Brain microvascular endothelial cell (primary cell): Measurements from ENCODE around the gene MINK1.
A peak's percentile ranks its signal among the peaks of the same experiment; 100 is the strongest.

Experiments
- DNase-seq: peaks from one replicate; pipeline ENCODE4 v3.0.0-alpha.2; 2020
- H3K27ac ChIP-seq: fragments of 250-450 bp; sonication (Bioruptor Pico); 2 replicates; pipeline ENCODE4 v1.5.1; 2020; ENCODE audit warnings: mild to moderate bottlenecking, moderate library complexity
- H3K27me3 ChIP-seq: fragments of 250-450 bp; sonication (Bioruptor Pico); replicated peaks from 2 replicates; pipeline ENCODE4 v1.5.1; 2020; ENCODE audit warnings: mild to moderate bottlenecking
- H3K36me3 ChIP-seq: fragments of 250-450 bp; sonication (Bioruptor Pico); replicated peaks from 2 replicates; pipeline ENCODE4 v1.5.1; 2020; ENCODE audit warnings: mild to moderate bottlenecking
- H3K4me3 ChIP-seq: 2 replicates; pipeline ENCODE4 v1.5.1; 2011; ENCODE audit warnings: low read depth, mild to moderate bottlenecking, control low read depth, low read length, moderate library complexity
- CTCF ChIP-seq: IDR thresholded peaks from 2 replicates; pipeline ENCODE4 v1.5.1; 2011; ENCODE audit warnings: low read depth, mild to moderate bottlenecking, moderate library complexity, low read length, control low read depth, inconsistent platforms; ENCODE audit errors: missing control alignments
- in situ Hi-C: cut with HindIII; loops from 2 replicates; pipeline ENCODE4 v1.10.0; 2017; ENCODE audit warnings: low sequenced_read_pairs, low pct_ligation_motif_present

The MINK1 gene

GRCh38 chr17:4851084-4851483 lies 17.9 kb downstream of the MINK1 start:
- Histone ChIP-seq H3K27me3 (no peaks in the 10 kb centered on the region), H3K36me3 (no peaks in the 10 kb centered on the region), H3K27ac (no peak overlapping the region), H3K4me3 (no peak overlapping the region)
- in situ Hi-C loops: no loop called here
- no peak for TF ChIP-seq CTCF
- no peak for DNase-seq

- in situ Hi-C loops: no loop called here
Measured at GRCh38 chr17:4852567-4853207, 19.5 kb downstream of the MINK1 start.

GRCh38 chr17:4853208-4853671 lies 20.1 kb downstream of the MINK1 start:
- TF ChIP-seq CTCF: no peak
- Histone ChIP-seq H3K27me3 (no peaks in the 10 kb centered on the region), H3K36me3 (no peaks in the 10 kb centered on the region), H3K27ac (no peak overlapping the region), H3K4me3 (no peak overlapping the region)
- no peak for DNase-seq
- in situ Hi-C loops: no loop called here

More at GRCh38 chr17:4852567-4853207, 19.5 kb downstream of the MINK1 start:
- Histone ChIP-seq H3K4me3 (no peak overlapping the region), H3K27me3 (no peaks in the 10 kb centered on the region), H3K27ac (no peak overlapping the region), H3K36me3 (no peaks in the 10 kb centered on the region)
- peak; percentile 16 for DNase-seq
- no peak for TF ChIP-seq CTCF

GRCh38 chr17:4854111-4854681 lies 21.1 kb downstream of the MINK1 start:
- H3K4me3 ChIP-seq: no peak overlapping the region
- DNase-seq: no peak
- H3K36me3 ChIP-seq: no peaks in the 10 kb centered on the region
- TF ChIP-seq CTCF: no peak
- in situ Hi-C loops: no loop called here
- H3K27me3 ChIP-seq: no peaks in the 10 kb centered on the region
- H3K27ac ChIP-seq: no peak overlapping the region

GRCh38 chr17:4856271-4856936 lies 23.3 kb downstream of the MINK1 start:
- H3K4me3 ChIP-seq: no peak overlapping the region
- no peak for DNase-seq
- H3K27me3 ChIP-seq: no peaks in the 10 kb centered on the region
- in situ Hi-C loops: no loop called here
- H3K27ac ChIP-seq: no peak overlapping the region
- H3K36me3 ChIP-seq: no peaks in the 10 kb centered on the region
- TF ChIP-seq CTCF: no peak
